Keratinocyte (primary cell): ENCODE results near the gene MPZL2.

Experiments used
- EZH2 ChIP-seq: IDR thresholded peaks from one replicate; pipeline ENCODE4 v1.6.1; 2012; ENCODE audit warnings: inconsistent platforms, mild to moderate bottlenecking, low read length, moderate library complexity
- TF ChIP-seq, protein P1 (sequence below), 3 experiments: IDR thresholded peaks in 1 of 3; conservative IDR thresholded peaks in 1 of 3; optimal IDR thresholded peaks in 1 of 3; 2 replicates in 2 of 3; 3 replicates in 1 of 3; pipeline versions ENCODE3 to v1.5.1; 2011; ENCODE audit warnings: low read length in 3 of 3, mild to moderate bottlenecking in 3 of 3, moderate library complexity in 2 of 3, control low read depth in 1 of 3, inconsistent platforms in 1 of 3; ENCODE audit not compliant: insufficient read depth in 2 of 3; ENCODE audit errors: extremely low read depth in 1 of 3

DNA sequence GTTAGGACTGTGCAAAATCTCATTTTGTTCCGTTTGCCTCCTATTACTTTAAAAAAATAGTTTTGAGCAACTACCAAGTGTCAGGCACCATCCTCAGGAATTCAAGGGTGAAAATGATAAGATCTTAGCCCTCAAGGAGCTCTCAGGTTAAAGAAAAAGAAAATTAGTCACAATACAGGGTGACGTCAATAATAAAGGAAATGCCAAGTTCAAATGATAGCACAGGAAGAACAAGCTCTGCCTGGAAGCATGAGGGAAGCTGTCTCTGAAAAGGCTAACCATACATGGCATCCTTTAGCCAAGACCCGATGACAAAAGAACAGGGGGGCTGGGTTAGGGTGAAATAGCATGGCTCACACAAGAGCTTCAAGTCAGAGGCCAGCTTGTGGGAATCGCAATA is 11.1 kb upstream of the MPZL2 start:
- TF ChIP-seq, protein P1, sequence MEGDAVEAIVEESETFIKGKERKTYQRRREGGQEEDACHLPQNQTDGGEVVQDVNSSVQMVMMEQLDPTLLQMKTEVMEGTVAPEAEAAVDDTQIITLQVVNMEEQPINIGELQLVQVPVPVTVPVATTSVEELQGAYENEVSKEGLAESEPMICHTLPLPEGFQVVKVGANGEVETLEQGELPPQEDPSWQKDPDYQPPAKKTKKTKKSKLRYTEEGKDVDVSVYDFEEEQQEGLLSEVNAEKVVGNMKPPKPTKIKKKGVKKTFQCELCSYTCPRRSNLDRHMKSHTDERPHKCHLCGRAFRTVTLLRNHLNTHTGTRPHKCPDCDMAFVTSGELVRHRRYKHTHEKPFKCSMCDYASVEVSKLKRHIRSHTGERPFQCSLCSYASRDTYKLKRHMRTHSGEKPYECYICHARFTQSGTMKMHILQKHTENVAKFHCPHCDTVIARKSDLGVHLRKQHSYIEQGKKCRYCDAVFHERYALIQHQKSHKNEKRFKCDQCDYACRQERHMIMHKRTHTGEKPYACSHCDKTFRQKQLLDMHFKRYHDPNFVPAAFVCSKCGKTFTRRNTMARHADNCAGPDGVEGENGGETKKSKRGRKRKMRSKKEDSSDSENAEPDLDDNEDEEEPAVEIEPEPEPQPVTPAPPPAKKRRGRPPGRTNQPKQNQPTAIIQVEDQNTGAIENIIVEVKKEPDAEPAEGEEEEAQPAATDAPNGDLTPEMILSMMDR (optimal IDR thresholded peaks at IDR 0.05 in 1 of 3, IDR thresholded peaks at IDR 0.05 in 1 of 3, conservative IDR thresholded peaks at IDR 0.05 in 1 of 3; ENCODE audit: extremely low read depth in 1 of 3, insufficient read depth in 2 of 3, low read length in 3 of 3): no peak
- no peak for TF ChIP-seq EZH2
